WTC11 (cell line): Measurements from ENCODE around the gene PRKD1. TPM values are rescaled to one million over a fixed set of nuclear protein-coding genes. Genes with fewer than 3 reads are reported as not detected.

ENCODE experiments used
- ATAC-seq: fragments of 200-7000 bp; cut with Tn5 transposase; 2 replicates; pipeline ENCODE4 v1.10.0; 2021; ENCODE audit warnings: mild to moderate bottlenecking, moderate library complexity
- CTCF ChIA-PET: fragments of 300-600 bp; sonication (Branson Sonifier 250); formaldehyde crosslinking; loops from one replicate; lab custom pipeline; 2021; ENCODE audit warnings: antibody characterized with exemption; lab: Charles Lee
- POLR2A ChIA-PET: fragments of 350-600 bp; sonication (Branson Sonifier 250); formaldehyde crosslinking; loops from one replicate; lab custom pipeline; 2021; ENCODE audit warnings: antibody characterized with exemption; lab: Charles Lee
- DNase-seq: peaks from one replicate; pipeline ENCODE4 v3.0.0; 2021; ENCODE audit warnings: low spot score
- H3K27ac Mint-ChIP-seq: 2 replicates; pipeline ENCODE4 v1.8.0; 2021; ENCODE audit warnings: mixed read lengths
- H3K27me3 Mint-ChIP-seq: 2 replicates; pipeline ENCODE4 v1.8.0; 2021; ENCODE audit warnings: low read depth, mild to moderate bottlenecking, moderate library complexity, mixed read lengths
- H3K36me3 Mint-ChIP-seq: 2 replicates; pipeline ENCODE4 v1.8.0; 2021; ENCODE audit warnings: mixed read lengths
- H3K4me1 Mint-ChIP-seq: 2 replicates; pipeline ENCODE4 v1.8.0; 2022; ENCODE audit warnings: mixed read lengths
- H3K4me3 Mint-ChIP-seq: 2 replicates; pipeline ENCODE4 v1.8.0; 2021; ENCODE audit warnings: mild to moderate bottlenecking, moderate library complexity, mixed read lengths
- H3K9me3 Mint-ChIP-seq: 2 replicates; pipeline ENCODE4 v1.8.0; 2021; ENCODE audit warnings: mixed read lengths
- AFF4 ChIP-seq: sonication (generic); formaldehyde crosslinking; IDR thresholded peaks from 2 replicates; pipeline ENCODE4 v1.8.1; 2023; ENCODE audit warnings: mild to moderate bottlenecking, missing genetic modification reagents, borderline replicate concordance
- ATF1 ChIP-seq: sonication (generic); formaldehyde crosslinking; IDR thresholded peaks from 2 replicates; pipeline ENCODE4 v1.8.1; 2023; ENCODE audit warnings: mild to moderate bottlenecking, moderate library complexity, missing genetic modification reagents
- ATF3 ChIP-seq: sonication (generic); formaldehyde crosslinking; conservative IDR thresholded peaks from 2 replicates; pipeline ENCODE4 v1.8.1; 2022; ENCODE audit warnings: mild to moderate bottlenecking, missing genetic modification reagents
- CREM ChIP-seq: sonication (generic); formaldehyde crosslinking; IDR thresholded peaks from 2 replicates; pipeline ENCODE4 v1.8.1; 2022; ENCODE audit warnings: mild to moderate bottlenecking, missing genetic modification reagents, moderate library complexity
- E2F1 ChIP-seq: sonication (generic); formaldehyde crosslinking; IDR thresholded peaks from 2 replicates; pipeline ENCODE4 v1.8.0; 2022; ENCODE audit warnings: mild to moderate bottlenecking, missing genetic modification reagents
- E2F4 ChIP-seq: sonication (generic); formaldehyde crosslinking; IDR thresholded peaks from 2 replicates; pipeline ENCODE4 v1.8.1; 2022; ENCODE audit warnings: low read depth, mild to moderate bottlenecking, moderate library complexity, missing genetic modification reagents, borderline replicate concordance
- EMX1 ChIP-seq: fragments of 250-450 bp; sonication (Bioruptor Pico); IDR thresholded peaks from 2 replicates; pipeline ENCODE4 v1.8.0; 2021; ENCODE audit warnings: mild to moderate bottlenecking
- FOXK1 ChIP-seq: sonication (generic); formaldehyde crosslinking; IDR thresholded peaks from 2 replicates; pipeline ENCODE4 v1.8.0; 2022; ENCODE audit warnings: mild to moderate bottlenecking, moderate library complexity, missing genetic modification reagents
- GABPB1 ChIP-seq: sonication (generic); formaldehyde crosslinking; IDR thresholded peaks from 2 replicates; pipeline ENCODE4 v1.8.1; 2023; ENCODE audit warnings: mild to moderate bottlenecking, missing genetic modification reagents
- GTF2I ChIP-seq: fragments of 250-450 bp; sonication (Bioruptor Pico); conservative IDR thresholded peaks from 2 replicates; pipeline ENCODE4 v1.4.0; 2021; ENCODE audit warnings: mild to moderate bottlenecking
- MLX ChIP-seq: sonication (generic); formaldehyde crosslinking; IDR thresholded peaks from 2 replicates; pipeline ENCODE4 v1.8.1; 2023; ENCODE audit warnings: mild to moderate bottlenecking, missing genetic modification reagents, moderate library complexity
- NR1H2 ChIP-seq: sonication (generic); formaldehyde crosslinking; IDR thresholded peaks from 2 replicates; pipeline ENCODE4 v1.9.0; 2021; ENCODE audit warnings: mild to moderate bottlenecking, moderate library complexity, missing genetic modification reagents
- OVOL2 ChIP-seq: fragments of 250-450 bp; sonication (Bioruptor Pico); IDR thresholded peaks from 2 replicates; pipeline ENCODE4 v1.9.0; 2021; ENCODE audit warnings: mild to moderate bottlenecking, borderline replicate concordance
- RELA ChIP-seq: sonication (generic); formaldehyde crosslinking; IDR thresholded peaks from 2 replicates; pipeline ENCODE4 v1.8.1; 2022; ENCODE audit warnings: missing genetic modification reagents, mild to moderate bottlenecking, borderline replicate concordance
- SMAD4 ChIP-seq: sonication (generic); formaldehyde crosslinking; IDR thresholded peaks from 2 replicates; pipeline ENCODE4 v1.8.0; 2022; ENCODE audit warnings: mild to moderate bottlenecking, missing genetic modification reagents
- SP1 ChIP-seq: sonication (generic); formaldehyde crosslinking; conservative IDR thresholded peaks from 2 replicates; pipeline ENCODE4 v1.8.1; 2022; ENCODE audit warnings: missing genetic modification reagents
- STAT6 ChIP-seq: sonication (generic); formaldehyde crosslinking; conservative IDR thresholded peaks from 2 replicates; pipeline ENCODE4 v1.8.1; 2023; ENCODE audit warnings: mild to moderate bottlenecking, low read depth, missing genetic modification reagents, moderate library complexity
- TEAD4 ChIP-seq: sonication (generic); formaldehyde crosslinking; IDR thresholded peaks from 2 replicates; pipeline ENCODE4 v1.8.0; 2022; ENCODE audit warnings: mild to moderate bottlenecking, missing genetic modification reagents
- ZBTB43 ChIP-seq: sonication (generic); formaldehyde crosslinking; IDR thresholded peaks from 2 replicates; pipeline ENCODE4 v1.8.1; 2023; ENCODE audit warnings: mild to moderate bottlenecking, missing genetic modification reagents
- ZNF138 ChIP-seq: sonication (generic); formaldehyde crosslinking; conservative IDR thresholded peaks from 2 replicates; pipeline ENCODE4 v1.8.1; 2022; ENCODE audit warnings: mild to moderate bottlenecking, moderate library complexity, missing genetic modification reagents
- ZNF219 ChIP-seq: sonication (generic); formaldehyde crosslinking; IDR thresholded peaks from 2 replicates; pipeline ENCODE4 v1.8.0; 2023; ENCODE audit warnings: missing genetic modification reagents, mild to moderate bottlenecking, borderline replicate concordance
- ZNF232 ChIP-seq: sonication (generic); formaldehyde crosslinking; IDR thresholded peaks from 2 replicates; pipeline ENCODE4 v1.8.0; 2022; ENCODE audit warnings: mild to moderate bottlenecking, missing genetic modification reagents
- total RNA-seq: library from RNA; stranded (reverse); gene quantifications from 3 replicates; pipeline ENCODE4 v1.2.3, GENCODE V29; 2021

PRKD1 gene
- total RNA-seq, 1 experiment from 2014 or later, result 7.6 TPM

GRCh38 chr14:29896354-29896821 is 31.3 kb downstream of the PRKD1 start:
- Mint-ChIP-seq H3K4me1 (peaks cover 8% of the 10 kb centered on the region), H3K27ac (no peak overlapping the region), H3K36me3 (no peaks in the 10 kb centered on the region), H3K9me3 (peaks cover 10% of the 10 kb centered on the region), H3K27me3 (no peaks in the 10 kb centered on the region), H3K4me3 (no peak overlapping the region)
- no peak for DNase-seq
- ChIA-PET CTCF (no interaction called here), POLR2A (interaction anchor here (0.6 kb wide), 1 partner anchor 420 kb away, joined by 6 read pairs; no protein-coding TSS in a partner anchor)
- TF ChIP-seq SMAD4 (CRISPR knock-in tag), result no peak
- no peak for TF ChIP-seq RELA (CRISPR knock-in tag)
- no peak for TF ChIP-seq ATF3 (CRISPR knock-in tag)
- no peak for TF ChIP-seq EMX1
- TF ChIP-seq TEAD4, result no peak
- no peak for ATAC-seq

- Mint-ChIP-seq H3K9me3 (peaks cover 4% of the 10 kb centered on the region; the same call in 1 of the 2 replicates), H3K27ac (0 out of 2 replicates have a peak overlapping the region, but pooled peaks have one; percentile 43), H3K4me1 (peaks cover 8% of the 10 kb centered on the region)
- ATAC-seq, result no peak
- no peak for TF ChIP-seq GABPB1 (CRISPR knock-in tag)
- no peak for TF ChIP-seq GTF2I (CRISPR knock-in tag)
- TF ChIP-seq NR1H2 (CRISPR knock-in tag), result no peak
- TF ChIP-seq E2F1 (CRISPR knock-in tag), result no peak
- no peak for TF ChIP-seq ZNF219
- TF ChIP-seq AFF4 (CRISPR knock-in tag), result no peak
- TF ChIP-seq MLX (CRISPR knock-in tag), result no peak
- TF ChIP-seq FOXK1 (CRISPR knock-in tag), result no peak
- no peak for TF ChIP-seq STAT6 (CRISPR knock-in tag)
- TF ChIP-seq, all 79 proteins: peak for 0
- no peaks in the 10 kb centered on the region for H3K36me3 Mint-ChIP-seq
- no peaks in the 10 kb centered on the region for H3K27me3 Mint-ChIP-seq
- POLR2A ChIA-PET, result no interaction called here
- CTCF ChIA-PET, result no interaction called here
- H3K4me3 Mint-ChIP-seq, result no peak overlapping the region
- no peak for DNase-seq
Measured at GRCh38 chr14:29895591-29896083, 32.0 kb downstream of the PRKD1 start.

GRCh38 chr14:29893989-29894388 is 33.7 kb downstream of the PRKD1 start:
- ChIA-PET CTCF (no interaction called here), POLR2A (no interaction called here)
- peaks cover 8% of the 10 kb centered on the region for H3K4me1 Mint-ChIP-seq
- H3K27ac Mint-ChIP-seq, result no peak overlapping the region
- DNase-seq (no peak), ATAC-seq (no peak)
- no peaks in the 10 kb centered on the region for H3K27me3 Mint-ChIP-seq
- no peaks in the 10 kb centered on the region for H3K9me3 Mint-ChIP-seq
- H3K4me3 Mint-ChIP-seq, result no peak overlapping the region
- H3K36me3 Mint-ChIP-seq, result no peaks in the 10 kb centered on the region
- TF ChIP-seq ZBTB43 (CRISPR knock-in tag) (no peak), OVOL2 (CRISPR knock-in tag) (no peak), E2F4 (CRISPR knock-in tag) (no peak), ATF1 (no peak), ZNF138 (CRISPR knock-in tag) (no peak), NR1H2 (CRISPR knock-in tag) (no peak), ZNF232 (no peak), CREM (CRISPR knock-in tag) (no peak), FOXK1 (CRISPR knock-in tag) (no peak), SP1 (CRISPR knock-in tag) (no peak)
